RKO (cell line): Measurements from ENCODE around the gene MAST4.

ENCODE experiments used
- DNase-seq: peaks from one replicate; pipeline ENCODE4 v3.0.0-alpha.2; 2016; ENCODE audit warnings: low spot score

Gene MAST4

DNA sequence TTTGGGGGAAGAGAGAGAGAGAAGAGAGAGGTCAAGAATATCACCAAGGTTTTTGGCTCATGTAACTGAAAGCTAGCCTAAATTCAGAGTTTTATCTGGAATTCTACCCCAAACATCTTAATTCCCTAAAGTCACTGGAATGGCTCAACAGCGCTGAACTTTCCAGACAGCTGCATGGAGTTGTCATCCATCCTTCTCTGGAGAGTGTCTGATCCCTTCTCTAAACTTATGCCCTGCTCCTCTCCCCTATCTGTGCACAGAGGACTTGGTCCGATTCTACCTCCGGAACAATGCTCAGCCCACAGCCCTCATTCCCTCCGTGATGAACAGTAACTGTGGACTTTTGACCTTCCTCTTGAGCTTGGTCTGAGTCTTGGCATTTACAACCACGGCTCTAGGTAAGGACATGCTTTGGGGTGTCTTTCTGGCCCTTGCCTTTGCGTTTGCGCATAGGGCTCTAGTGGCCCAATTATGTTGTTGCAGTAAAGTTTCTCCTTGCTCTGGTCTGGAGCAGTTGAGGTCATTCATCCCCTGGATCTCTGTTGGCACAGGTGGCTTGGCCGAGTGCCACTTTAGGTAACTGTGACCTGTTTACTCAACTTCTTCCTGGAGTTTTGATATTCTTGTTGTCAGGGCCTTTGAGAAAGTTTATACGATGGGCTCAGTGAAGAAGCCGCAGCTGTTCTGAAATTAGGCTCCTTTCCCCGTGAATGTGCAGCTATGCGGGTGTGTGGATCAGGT, 618.7 kb downstream of the MAST4 start:
- no peak for DNase-seq

GRCh38 chr5:67215519-67216471, 619.6 kb downstream of the MAST4 start:
- DNase-seq, result no peak

DNA sequence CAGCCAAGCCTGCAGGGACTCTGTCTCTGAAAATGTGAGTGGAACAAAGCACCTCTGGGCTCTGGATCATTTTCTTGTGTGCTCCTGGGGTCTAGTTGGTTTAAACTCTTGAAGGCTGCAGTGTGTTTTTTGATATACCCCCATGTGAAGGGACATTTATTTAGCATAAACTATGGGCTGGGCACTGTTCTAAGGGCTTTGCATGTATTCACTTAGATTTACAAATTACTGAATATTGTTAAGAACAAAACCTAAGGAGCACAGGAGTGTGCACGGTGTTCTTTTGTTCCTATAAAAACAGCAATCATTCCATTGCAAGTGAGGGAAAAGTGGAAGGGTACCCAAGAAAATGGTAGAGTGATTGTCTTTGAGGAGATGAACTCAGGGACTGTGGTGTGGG, 620.4 kb downstream of the MAST4 start:
- DNase-seq, result no peak
